Endothelial cell of umbilical vein (primary cell): ENCODE results near the gene ATP5PO.

Experiments used
- EZH2 ChIP-seq: IDR thresholded peaks from 2 replicates; pipeline ENCODE4 v1.6.1; 2012; ENCODE audit warnings: borderline replicate concordance, low read depth, mild to moderate bottlenecking, moderate library complexity, low read length, inconsistent platforms; ENCODE audit not compliant: severe bottlenecking
- FOS ChIP-seq: IDR thresholded peaks from 2 replicates; pipeline ENCODE4 v1.6.1; 2011; ENCODE audit warnings: mild to moderate bottlenecking, low read length, moderate library complexity, borderline replicate concordance; ENCODE audit not compliant: insufficient read depth
- GATA2 ChIP-seq: IDR thresholded peaks from 2 replicates; pipeline ENCODE4 v1.7.0; 2011; ENCODE audit warnings: low read depth, mild to moderate bottlenecking, moderate library complexity, mixed read lengths, low read length; ENCODE audit not compliant: insufficient read length, insufficient read depth
- JUN ChIP-seq: IDR thresholded peaks from 2 replicates; pipeline ENCODE4 v1.6.1; 2011; ENCODE audit warnings: borderline replicate concordance, low read depth; ENCODE audit not compliant: insufficient read length, insufficient read depth
- MYC ChIP-seq: IDR thresholded peaks from one replicate; pipeline ENCODE4 v1.6.1; 2011; ENCODE audit warnings: mild to moderate bottlenecking, low read depth, low read length
- POLR2A ChIP-seq: IDR thresholded peaks from 2 replicates; pipeline ENCODE4 v1.6.1; 2012; ENCODE audit warnings: low read depth, mild to moderate bottlenecking, control low read depth, low read length
- POLR2AphosphoS5 ChIP-seq: IDR thresholded peaks from 2 replicates; pipeline ENCODE4 v1.6.1; 2012; ENCODE audit warnings: low read depth, mild to moderate bottlenecking, control low read depth, low read length, moderate library complexity; ENCODE audit not compliant: insufficient read depth
- TF ChIP-seq, protein P1 (sequence below), 2 donors: IDR thresholded peaks; 1 replicate in 1 of 2; 2 replicates in 1 of 2; pipeline ENCODE4 v1.5.1; 2011; ENCODE audit warnings: low read length in 2 of 2, mild to moderate bottlenecking in 2 of 2, moderate library complexity in 2 of 2, control low read depth in 1 of 2, inconsistent platforms in 1 of 2, low read depth in 1 of 2; ENCODE audit not compliant: insufficient read depth in 1 of 2; ENCODE audit errors: extremely low read depth in 1 of 2
- TF ChIP-seq, protein P2 (sequence below): IDR thresholded peaks from 2 replicates; pipeline ENCODE4 v1.6.1; 2011; ENCODE audit not compliant: insufficient read depth, insufficient read length

DNA sequence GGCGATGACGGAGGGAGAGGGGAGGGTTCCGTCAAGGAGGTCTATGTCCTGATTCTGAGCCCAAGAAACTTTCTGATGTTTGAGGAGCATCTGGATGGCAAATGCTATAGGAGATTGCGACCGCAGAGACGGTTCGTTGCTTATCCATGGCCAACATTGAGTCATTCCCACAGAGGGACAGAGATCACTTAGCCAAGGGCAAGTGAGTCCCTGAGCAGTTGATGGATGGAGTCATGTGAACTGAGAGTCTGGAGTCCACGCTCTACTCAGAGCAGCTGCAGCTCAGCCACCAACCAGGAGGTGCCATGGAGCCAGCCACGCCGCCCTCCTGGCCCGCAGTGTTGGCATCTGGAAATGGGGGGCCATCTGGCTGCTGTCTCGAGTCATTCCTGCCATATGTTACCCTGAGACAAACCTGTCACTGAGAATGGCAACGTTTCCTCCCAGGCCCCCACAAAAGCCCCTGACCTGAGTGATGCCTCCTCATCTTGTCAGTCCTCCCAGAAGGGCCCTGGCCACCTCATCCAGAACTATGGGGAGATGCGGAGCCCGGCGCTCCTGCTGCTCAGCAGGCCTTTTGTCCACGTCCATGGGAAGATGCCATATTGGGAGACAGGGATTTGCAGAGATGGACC, 58.6 kb downstream of the ATP5PO start:
- TF ChIP-seq MYC: no peak
- TF ChIP-seq, protein P1, sequence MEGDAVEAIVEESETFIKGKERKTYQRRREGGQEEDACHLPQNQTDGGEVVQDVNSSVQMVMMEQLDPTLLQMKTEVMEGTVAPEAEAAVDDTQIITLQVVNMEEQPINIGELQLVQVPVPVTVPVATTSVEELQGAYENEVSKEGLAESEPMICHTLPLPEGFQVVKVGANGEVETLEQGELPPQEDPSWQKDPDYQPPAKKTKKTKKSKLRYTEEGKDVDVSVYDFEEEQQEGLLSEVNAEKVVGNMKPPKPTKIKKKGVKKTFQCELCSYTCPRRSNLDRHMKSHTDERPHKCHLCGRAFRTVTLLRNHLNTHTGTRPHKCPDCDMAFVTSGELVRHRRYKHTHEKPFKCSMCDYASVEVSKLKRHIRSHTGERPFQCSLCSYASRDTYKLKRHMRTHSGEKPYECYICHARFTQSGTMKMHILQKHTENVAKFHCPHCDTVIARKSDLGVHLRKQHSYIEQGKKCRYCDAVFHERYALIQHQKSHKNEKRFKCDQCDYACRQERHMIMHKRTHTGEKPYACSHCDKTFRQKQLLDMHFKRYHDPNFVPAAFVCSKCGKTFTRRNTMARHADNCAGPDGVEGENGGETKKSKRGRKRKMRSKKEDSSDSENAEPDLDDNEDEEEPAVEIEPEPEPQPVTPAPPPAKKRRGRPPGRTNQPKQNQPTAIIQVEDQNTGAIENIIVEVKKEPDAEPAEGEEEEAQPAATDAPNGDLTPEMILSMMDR (IDR thresholded peaks at IDR 0.05; ENCODE audit: extremely low read depth in 1 of 2, insufficient read depth in 1 of 2, low read depth in 1 of 2, low read length in 2 of 2): no peak
- TF ChIP-seq, protein P2, sequence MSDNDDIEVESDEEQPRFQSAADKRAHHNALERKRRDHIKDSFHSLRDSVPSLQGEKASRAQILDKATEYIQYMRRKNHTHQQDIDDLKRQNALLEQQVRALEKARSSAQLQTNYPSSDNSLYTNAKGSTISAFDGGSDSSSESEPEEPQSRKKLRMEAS: no peak
- no peak for TF ChIP-seq POLR2A
- no peak for TF ChIP-seq POLR2AphosphoS5
- no peak for TF ChIP-seq EZH2
- TF ChIP-seq GATA2: no peak
- TF ChIP-seq JUN: no peak
- TF ChIP-seq FOS: no peak
